GM12874 (cell line): Measurements from ENCODE around the gene RALB.

Experiments
- CTCF ChIP-seq: IDR thresholded peaks from 2 replicates; pipeline ENCODE4 v1.5.1; 2011; ENCODE audit warnings: low read depth, mild to moderate bottlenecking, control low read depth, low read length, moderate library complexity; ENCODE audit not compliant: insufficient read depth

Gene RALB

GRCh38 chr2:120305937-120306490, 53.4 kb downstream of the RALB start:
- no peak for TF ChIP-seq CTCF

- TF ChIP-seq CTCF = no peak
Measured at GRCh38 chr2:120307482-120307881, 54.8 kb downstream of the RALB start.

- TF ChIP-seq CTCF = no peak
Measured at GRCh38 chr2:120308038-120308910, 55.6 kb downstream of the RALB start.

GRCh38 chr2:120310136-120310535, 57.5 kb downstream of the RALB start:
- TF ChIP-seq CTCF = no peak

GRCh38 chr2:120312076-120312475, 59.4 kb downstream of the RALB start:
- TF ChIP-seq CTCF = no peak

GRCh38 chr2:120312860-120313694, 60.4 kb downstream of the RALB start:
- peak; percentile 88 for TF ChIP-seq CTCF

GRCh38 chr2:120313695-120314615, 61.3 kb downstream of the RALB start:
- TF ChIP-seq CTCF = no peak
